Parathyroid adenoma (tissue), 2 donors: ENCODE data around the gene PCDH17.

Experiments
- H2AFZ ChIP-seq: fragments of 300-600 bp; sonication (generic); one replicate; pipeline ENCODE4 v1.7.0; 2017; ENCODE audit warnings: antibody characterized with exemption, mild to moderate bottlenecking
- H3K27ac ChIP-seq: fragments of 300-600 bp; sonication (generic); one replicate; pipeline ENCODE4 v1.7.0; 2017
- H3K27me3 ChIP-seq: fragments of 300-600 bp; sonication (generic); one replicate; pipeline ENCODE4 v1.7.0; 2017; ENCODE audit warnings: low read length; ENCODE audit not compliant: control insufficient read depth, insufficient read depth
- H3K36me3 ChIP-seq: fragments of 300-600 bp; sonication (generic); one replicate; pipeline ENCODE4 v1.7.0; 2017; ENCODE audit warnings: low read length; ENCODE audit not compliant: control insufficient read depth, insufficient read depth
- H3K4me1 ChIP-seq: fragments of 300-600 bp; sonication (generic); one replicate; pipeline ENCODE4 v1.7.0; 2017; ENCODE audit warnings: control low read depth
- H3K4me2 ChIP-seq: fragments of 300-600 bp; sonication (generic); one replicate; pipeline ENCODE4 v1.7.0; 2017; ENCODE audit warnings: low read length
- H3K4me3 ChIP-seq: fragments of 300-600 bp; sonication (generic); one replicate; pipeline ENCODE4 v1.7.0; 2017; ENCODE audit warnings: low read depth, low read length
- H3K79me2 ChIP-seq: fragments of 300-600 bp; sonication (generic); one replicate; pipeline ENCODE4 v1.7.0; 2017; ENCODE audit warnings: control low read depth
- H3K9ac ChIP-seq: fragments of 300-600 bp; sonication (generic); one replicate; pipeline ENCODE4 v1.7.0; 2017; ENCODE audit warnings: mild to moderate bottlenecking
- H3K9me3 ChIP-seq: fragments of 300-600 bp; sonication (generic); one replicate; pipeline ENCODE4 v1.7.0; 2017; ENCODE audit warnings: low read length; ENCODE audit not compliant: control insufficient read depth
- CTCF ChIP-seq: fragments of 300-600 bp; sonication (generic); IDR thresholded peaks from one replicate; pipeline ENCODE4 v1.7.0; 2017; ENCODE audit warnings: antibody characterized with exemption, mild to moderate bottlenecking
- donor health status: primary hyperparathyroidism.

PCDH17 gene

GRCh38 chr13:57627663-57628062 is 3.9 kb upstream of the PCDH17 start:
- H3K27me3 ChIP-seq: no peaks in the 10 kb centered on the region
- no peaks in the 10 kb centered on the region for H3K9me3 ChIP-seq
- H2AFZ ChIP-seq: no peak overlapping the region
- TF ChIP-seq CTCF: peak; percentile 49
- no peaks in the 10 kb centered on the region for H3K79me2 ChIP-seq
- H3K36me3 ChIP-seq: no peaks in the 10 kb centered on the region
- no peak overlapping the region for H3K9ac ChIP-seq
- no peaks in the 10 kb centered on the region for H3K4me1 ChIP-seq
- H3K4me2 ChIP-seq: peak overlapping the region; percentile 10
- no peak overlapping the region for H3K4me3 ChIP-seq
- H3K27ac ChIP-seq: no peak overlapping the region

GRCh38 chr13:57629391-57629804 is 2.1 kb upstream of the PCDH17 start:
- H3K9ac ChIP-seq: no peak overlapping the region
- no peaks in the 10 kb centered on the region for H3K36me3 ChIP-seq
- H3K4me1 ChIP-seq: no peaks in the 10 kb centered on the region
- no peaks in the 10 kb centered on the region for H3K9me3 ChIP-seq
- H3K27me3 ChIP-seq: no peaks in the 10 kb centered on the region
- H3K4me3 ChIP-seq: peak overlapping the region; percentile 37
- no peak overlapping the region for H3K27ac ChIP-seq
- TF ChIP-seq CTCF: no peak
- no peaks in the 10 kb centered on the region for H3K79me2 ChIP-seq
- peak overlapping the region; percentile 77 for H3K4me2 ChIP-seq
- H2AFZ ChIP-seq: peak overlapping the region; percentile 15

- Histone ChIP-seq H3K4me1 (no peaks in the 10 kb centered on the region), H3K9me3 (no peaks in the 10 kb centered on the region), H2AFZ (peak overlapping the region; percentile 15), H3K9ac (no peak overlapping the region), H3K27ac (no peak overlapping the region), H3K36me3 (no peaks in the 10 kb centered on the region), H3K79me2 (no peaks in the 10 kb centered on the region), H3K27me3 (no peaks in the 10 kb centered on the region), H3K4me3 (peak overlapping the region; percentile 39), H3K4me2 (peak overlapping the region; percentile 77)
- TF ChIP-seq CTCF: no peak
Observed at GRCh38 chr13:57629821-57630235, 1.7 kb upstream of the PCDH17 start.

- Histone ChIP-seq H3K4me1 (no peaks in the 10 kb centered on the region), H3K4me3 (peak overlapping the region; percentile 39), H3K79me2 (no peaks in the 10 kb centered on the region), H3K9me3 (no peaks in the 10 kb centered on the region), H3K36me3 (no peaks in the 10 kb centered on the region), H2AFZ (peak overlapping the region; percentile 66), H3K4me2 (peak overlapping the region; percentile 77), H3K27me3 (no peaks in the 10 kb centered on the region), H3K9ac (no peak overlapping the region), H3K27ac (peak overlapping the region; percentile 53)
- TF ChIP-seq CTCF: no peak
Observed at GRCh38 chr13:57630661-57631595, 616 bp upstream of the PCDH17 start.
